Osteocyte (in vitro differentiated cells): ENCODE results near the gene ASIC1. TPM values are rescaled to one million over a fixed set of nuclear protein-coding genes. Genes with fewer than 3 reads are reported as not detected.

Experiments used
- DNase-seq: peaks from one replicate; pipeline ENCODE4 v3.0.0; 2021; ENCODE audit warnings: mixed read lengths; ENCODE audit not compliant: unreplicated experiment; ENCODE audit errors: extremely low spot score
- H3K27ac Mint-ChIP-seq: one replicate; pipeline ENCODE4 v1.8.0; 2021; ENCODE audit warnings: mild to moderate bottlenecking, mixed read lengths; ENCODE audit not compliant: unreplicated experiment
- H3K27me3 Mint-ChIP-seq: one replicate; pipeline ENCODE4 v1.8.0; 2021; ENCODE audit warnings: mixed read lengths; ENCODE audit not compliant: unreplicated experiment
- H3K36me3 Mint-ChIP-seq: one replicate; pipeline ENCODE4 v1.8.0; 2021; ENCODE audit warnings: mixed read lengths; ENCODE audit not compliant: unreplicated experiment
- H3K4me1 Mint-ChIP-seq: one replicate; pipeline ENCODE4 v1.8.0; 2021; ENCODE audit warnings: mixed read lengths; ENCODE audit not compliant: unreplicated experiment
- H3K4me3 Mint-ChIP-seq: one replicate; pipeline ENCODE4 v1.8.0; 2021; ENCODE audit warnings: mild to moderate bottlenecking, moderate library complexity, mixed read lengths; ENCODE audit not compliant: unreplicated experiment
- H3K9me3 Mint-ChIP-seq: one replicate; pipeline ENCODE4 v1.8.0; 2021; ENCODE audit warnings: mixed read lengths; ENCODE audit not compliant: unreplicated experiment
- total RNA-seq: library from RNA; stranded (reverse); gene quantifications from 2 replicates; pipeline ENCODE4 v1.2.1, GENCODE V29; 2021
- TF ChIP-seq, protein P1 (sequence below): fragments of 200-600 bp; sonication (generic); IDR thresholded peaks from 2 replicates; pipeline ENCODE4 v1.5.0; 2021; ENCODE audit warnings: antibody characterized with exemption, mild to moderate bottlenecking, moderate library complexity

Gene ASIC1
- total RNA-seq, 1 donor from 2014 or later, result 2.1 TPM

- DNase-seq, result no peak
- TF ChIP-seq, protein P1, sequence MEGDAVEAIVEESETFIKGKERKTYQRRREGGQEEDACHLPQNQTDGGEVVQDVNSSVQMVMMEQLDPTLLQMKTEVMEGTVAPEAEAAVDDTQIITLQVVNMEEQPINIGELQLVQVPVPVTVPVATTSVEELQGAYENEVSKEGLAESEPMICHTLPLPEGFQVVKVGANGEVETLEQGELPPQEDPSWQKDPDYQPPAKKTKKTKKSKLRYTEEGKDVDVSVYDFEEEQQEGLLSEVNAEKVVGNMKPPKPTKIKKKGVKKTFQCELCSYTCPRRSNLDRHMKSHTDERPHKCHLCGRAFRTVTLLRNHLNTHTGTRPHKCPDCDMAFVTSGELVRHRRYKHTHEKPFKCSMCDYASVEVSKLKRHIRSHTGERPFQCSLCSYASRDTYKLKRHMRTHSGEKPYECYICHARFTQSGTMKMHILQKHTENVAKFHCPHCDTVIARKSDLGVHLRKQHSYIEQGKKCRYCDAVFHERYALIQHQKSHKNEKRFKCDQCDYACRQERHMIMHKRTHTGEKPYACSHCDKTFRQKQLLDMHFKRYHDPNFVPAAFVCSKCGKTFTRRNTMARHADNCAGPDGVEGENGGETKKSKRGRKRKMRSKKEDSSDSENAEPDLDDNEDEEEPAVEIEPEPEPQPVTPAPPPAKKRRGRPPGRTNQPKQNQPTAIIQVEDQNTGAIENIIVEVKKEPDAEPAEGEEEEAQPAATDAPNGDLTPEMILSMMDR, result no peak
- no peak overlapping the region for H3K4me3 Mint-ChIP-seq
- H3K27me3 Mint-ChIP-seq, result no peaks in the 10 kb centered on the region
- no peaks in the 10 kb centered on the region for H3K36me3 Mint-ChIP-seq
- no peak overlapping the region for H3K27ac Mint-ChIP-seq
- H3K9me3 Mint-ChIP-seq, result no peaks in the 10 kb centered on the region
- H3K4me1 Mint-ChIP-seq, result peaks cover 18% of the 10 kb centered on the region
Observed at GRCh38 chr12:50069069-50069468, 11.7 kb downstream of the ASIC1 start.

DNA sequence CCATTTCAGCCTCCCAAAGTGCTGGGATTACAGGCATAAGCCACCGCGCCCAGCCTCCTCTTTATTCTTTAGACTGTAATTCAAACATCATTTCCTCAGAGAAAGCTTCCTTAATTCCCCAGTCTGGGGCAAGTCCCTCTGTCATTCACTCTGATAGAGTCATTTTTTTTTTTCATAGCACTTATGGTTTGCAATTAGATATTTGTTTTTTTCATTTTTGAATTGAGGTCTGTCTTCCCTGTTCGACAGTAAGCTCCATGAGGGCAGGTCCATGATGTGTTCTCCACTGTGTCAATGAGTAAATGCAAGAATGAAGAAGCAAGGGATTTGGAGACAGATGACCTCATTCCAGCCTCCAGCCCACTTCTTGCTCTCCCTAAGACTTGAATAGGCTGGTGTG is 12.1 kb downstream of the ASIC1 start:
- Mint-ChIP-seq H3K36me3 (no peaks in the 10 kb centered on the region), H3K4me1 (peaks cover 13% of the 10 kb centered on the region), H3K27me3 (no peaks in the 10 kb centered on the region), H3K4me3 (no peak overlapping the region), H3K9me3 (no peaks in the 10 kb centered on the region), H3K27ac (no peak overlapping the region)
- TF ChIP-seq, protein P1, result no peak
- DNase-seq, result no peak

- TF ChIP-seq, protein P1, result peak; percentile 95
- Mint-ChIP-seq H3K4me3 (no peak overlapping the region), H3K4me1 (peaks cover 13% of the 10 kb centered on the region), H3K27me3 (no peaks in the 10 kb centered on the region), H3K27ac (peak overlapping the region; percentile 40), H3K9me3 (no peaks in the 10 kb centered on the region), H3K36me3 (no peaks in the 10 kb centered on the region)
- peak; percentile 94 for DNase-seq
Observed at GRCh38 chr12:50070314-50071060, 13.1 kb downstream of the ASIC1 start.

GRCh38 chr12:50072198-50072907 is 15.0 kb downstream of the ASIC1 start:
- no peak for DNase-seq
- Mint-ChIP-seq H3K27me3 (no peaks in the 10 kb centered on the region), H3K9me3 (no peaks in the 10 kb centered on the region), H3K4me1 (peaks cover 13% of the 10 kb centered on the region), H3K36me3 (no peaks in the 10 kb centered on the region), H3K27ac (no peak overlapping the region), H3K4me3 (no peak overlapping the region)
- TF ChIP-seq, protein P1, result no peak

DNA sequence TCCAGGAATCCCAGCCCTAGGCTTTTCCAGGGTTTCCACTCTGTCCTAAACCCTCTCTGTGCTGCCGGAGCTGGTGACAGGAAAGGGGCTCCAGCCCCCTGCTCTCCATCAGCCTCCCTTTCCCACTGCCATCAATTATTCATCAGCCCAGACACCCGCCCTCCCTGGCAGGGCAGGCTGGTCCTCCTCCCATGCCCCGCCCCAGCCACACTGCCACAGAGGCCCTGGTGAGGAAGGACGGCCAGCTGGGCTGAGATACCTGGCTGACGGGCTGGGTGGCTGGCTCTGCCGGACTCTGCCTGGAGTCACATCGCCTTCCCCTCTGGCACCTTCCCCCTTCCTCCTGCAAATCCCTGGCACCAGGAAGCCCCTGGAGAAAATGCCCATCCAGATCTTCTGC is 15.8 kb downstream of the ASIC1 start:
- no peak for DNase-seq
- H3K27me3 Mint-ChIP-seq, result no peaks in the 10 kb centered on the region
- no peaks in the 10 kb centered on the region for H3K9me3 Mint-ChIP-seq
- no peak overlapping the region for H3K4me3 Mint-ChIP-seq
- no peak overlapping the region for H3K27ac Mint-ChIP-seq
- TF ChIP-seq, protein P1, result no peak
- H3K36me3 Mint-ChIP-seq, result no peaks in the 10 kb centered on the region
- H3K4me1 Mint-ChIP-seq, result peaks cover 13% of the 10 kb centered on the region
